ENCODE data around the gene DHX58. TPM values are rescaled to one million over a fixed set of nuclear protein-coding genes. Genes with fewer than 3 reads are reported as not detected.

The DHX58 gene
- total RNA-seq, 1 donor from 2014 or later, result 3.5 TPM

DNA sequence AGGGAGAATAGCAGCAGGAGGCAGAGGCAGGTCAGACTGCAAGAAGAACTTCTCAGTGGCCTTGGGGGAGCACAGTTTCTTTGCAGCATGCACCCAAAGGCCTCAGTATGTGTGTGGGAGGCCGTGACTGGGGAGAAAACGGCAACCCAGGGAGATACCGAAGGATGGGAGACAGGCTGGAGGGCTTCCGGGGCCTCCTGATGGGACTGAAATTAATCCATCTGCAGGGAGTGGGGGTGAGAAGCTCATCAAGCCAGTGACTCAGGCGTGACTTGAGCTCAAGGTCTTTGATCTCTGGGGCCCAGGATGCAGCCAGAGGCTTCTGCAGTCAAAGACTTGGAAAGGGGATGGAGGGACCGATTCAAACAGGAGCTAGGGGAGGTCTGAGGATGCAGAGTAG lies 57.0 kb downstream of the DHX58 start:
- no peak for DNase-seq (ENCODE audit: low read depth in 2 of 2)

GRCh38 chr17:42055027-42055426 lies 57.5 kb downstream of the DHX58 start:
- DNase-seq (ENCODE audit: low read depth in 2 of 2), result no peak

DNA sequence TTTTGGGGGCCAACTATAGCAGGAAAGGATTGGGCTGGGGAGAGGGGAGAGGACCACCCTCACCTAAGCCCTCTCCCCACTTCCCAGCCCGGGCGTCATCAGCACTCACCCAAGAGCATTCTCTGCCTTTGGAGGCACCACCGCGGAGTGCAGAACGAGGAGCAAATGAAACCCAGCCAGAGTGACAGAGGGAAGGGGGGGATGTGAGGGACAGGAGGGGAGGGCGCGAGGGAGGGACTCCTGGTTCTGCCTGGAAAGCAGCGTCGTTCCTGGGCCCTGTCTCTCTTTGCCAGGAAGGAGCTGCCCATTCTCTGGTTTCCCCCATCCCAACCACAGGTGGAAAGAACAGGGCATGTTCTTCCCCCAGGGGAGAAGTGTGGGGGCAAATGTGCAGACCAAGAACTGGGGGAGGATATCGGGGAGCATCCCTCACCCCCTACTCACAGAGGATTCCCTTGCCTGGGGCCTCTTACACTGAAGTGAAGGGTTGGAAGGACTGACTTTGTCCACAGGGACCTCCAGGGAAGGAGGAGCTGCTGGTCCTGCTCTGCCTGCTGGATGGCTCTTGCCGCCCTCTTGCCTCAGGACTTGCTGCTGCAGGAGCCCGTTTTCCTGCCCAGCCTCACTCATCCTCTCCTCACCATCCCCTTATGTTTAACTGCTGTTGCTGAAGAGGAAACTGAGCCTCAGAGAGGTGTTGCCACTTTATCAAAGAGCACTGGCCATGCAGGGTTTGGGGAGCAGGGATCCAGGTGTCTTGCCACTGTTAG lies 58.6 kb downstream of the DHX58 start:
- DNase-seq (ENCODE audit: low read depth in 2 of 2), result no peak

DNA sequence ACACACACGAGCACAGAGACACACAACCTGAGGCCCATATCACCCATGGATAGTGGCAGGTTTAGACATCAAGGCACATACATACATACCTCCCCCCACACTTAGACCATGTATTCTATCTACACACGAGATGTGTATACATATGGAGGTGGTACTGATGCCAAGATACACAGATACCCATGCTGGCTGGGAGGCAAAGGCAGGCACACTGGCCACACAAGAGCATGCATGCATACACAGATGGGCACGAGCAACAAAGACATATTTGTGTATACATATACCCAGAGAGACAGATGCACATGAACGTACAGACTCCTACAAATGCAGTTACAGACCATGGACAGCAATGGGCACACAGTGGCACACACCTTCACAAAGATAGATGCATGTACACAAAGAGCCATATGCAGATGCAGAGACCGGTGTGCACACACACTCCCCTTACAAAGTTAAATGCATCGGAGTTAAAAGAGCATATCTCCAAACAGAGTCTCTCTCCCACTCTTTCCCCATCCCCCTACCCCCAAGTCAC lies 60.1 kb downstream of the DHX58 start:
- DNase-seq (ENCODE audit: low read depth in 2 of 2), result no peak

DNA sequence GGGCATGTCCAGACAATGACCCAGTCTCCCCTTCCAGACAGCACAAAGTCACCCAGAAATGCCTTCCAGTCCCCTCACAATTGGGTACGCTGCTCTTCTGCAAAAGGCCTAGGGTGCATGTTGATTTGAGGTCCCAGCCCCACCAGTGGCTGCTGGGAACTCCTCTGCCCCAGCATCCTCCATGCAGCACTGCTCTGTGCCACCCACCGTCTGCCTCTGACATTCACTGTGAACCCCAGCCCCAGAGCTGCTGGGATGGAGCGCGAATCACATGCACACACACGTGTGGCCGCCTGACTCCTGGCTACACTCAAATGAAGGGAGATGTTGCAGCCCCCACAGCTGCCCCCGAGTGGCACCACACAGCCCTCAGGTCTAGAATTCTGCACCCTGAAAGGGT lies 60.9 kb downstream of the DHX58 start:
- DNase-seq (ENCODE audit: low read depth in 2 of 2), result no peak

Other genes with a start within 250 kb of the DHX58 start
- gene KLHL11, start 247.3 kb downstream of the DHX58 start, total RNA-seq, result 24.0 and 30.0 TPM in 2 replicates
- gene ACLY, start 193.8 kb downstream of the DHX58 start, total RNA-seq, result 205 and 232 TPM in 2 replicates
- 0.13 and 0.25 TPM in 2 replicates for gene ODAD4, start 182.1 kb downstream of the DHX58 start, total RNA-seq
- gene CNP, start 145.9 kb downstream of the DHX58 start, total RNA-seq, result 46.1 and 63.1 TPM in 2 replicates
- gene DNAJC7, start 95.3 kb downstream of the DHX58 start, total RNA-seq, result 56.9 and 59.8 TPM in 2 replicates
- 32.2 and 45.9 TPM in 2 replicates for gene NKIRAS2, start 92.6 kb downstream of the DHX58 start, total RNA-seq
- 0.13 and 0.25 TPM in 2 replicates for gene C17orf113, start 62.1 kb downstream of the DHX58 start, total RNA-seq
- gene ZNF385C, start 14.2 kb downstream of the DHX58 start, total RNA-seq, result under 0.01 TPM in 1 of 2 replicates, not detected in the other
- 4.5 and 10.0 TPM in 2 replicates for gene KAT2A, start 8.7 kb upstream of the DHX58 start, total RNA-seq
- under 0.01 TPM in 1 of 2 replicates, not detected in the other for gene HSPB9, start 10.1 kb upstream of the DHX58 start, total RNA-seq
- gene RAB5C, start 42.3 kb upstream of the DHX58 start, total RNA-seq, result 69.6 and 135 TPM in 2 replicates
- gene KCNH4, start 68.4 kb upstream of the DHX58 start, total RNA-seq, result under 0.01 and 0.13 TPM in 2 replicates
- gene HCRT, start 72.7 kb upstream of the DHX58 start, total RNA-seq, result not detected in 2 replicates
- gene GHDC, start 81.8 kb upstream of the DHX58 start, total RNA-seq, result 12.1 and 27.6 TPM in 2 replicates
- 25.2 and 31.5 TPM in 2 replicates for gene STAT5B, start 163.7 kb upstream of the DHX58 start, total RNA-seq
- gene STAT5A, start 175.8 kb upstream of the DHX58 start, total RNA-seq, result 41.8 and 45.9 TPM in 2 replicates